ENCODE data around the gene DVL2.
"Not testable (repeated sequence)": the region's sequence is repeated elsewhere in the genome, so short reads cannot be mapped to it uniquely, and the experiment has no call there.

The DVL2 gene

GRCh38 chr17:7256766-7257456 lies 22.6 kb upstream of the DVL2 start:
- no peak for DNase-seq (ENCODE audit: low read depth in 2 of 2)

DNA sequence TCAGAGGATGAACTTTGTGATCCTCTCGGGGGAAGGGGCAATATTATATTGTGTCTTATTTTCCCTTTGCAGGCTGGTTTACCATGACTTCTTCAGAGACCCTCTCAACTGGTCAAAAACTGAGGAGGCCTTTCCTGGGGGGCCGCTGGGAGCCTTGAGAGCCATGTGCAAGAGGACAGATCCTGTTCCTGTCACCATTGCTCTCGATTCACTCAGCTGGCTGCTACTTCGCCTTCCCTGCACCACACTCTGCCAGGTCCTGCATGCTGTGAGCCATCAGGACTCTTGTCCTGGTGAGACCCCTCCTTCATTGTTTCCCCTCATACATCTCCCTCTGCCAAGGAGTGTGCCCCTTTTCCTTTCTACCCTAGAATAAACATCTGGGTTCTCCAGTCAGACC lies 20.2 kb upstream of the DVL2 start:
- DNase-seq (ENCODE audit: low read depth in 2 of 2) = no peak

DNA sequence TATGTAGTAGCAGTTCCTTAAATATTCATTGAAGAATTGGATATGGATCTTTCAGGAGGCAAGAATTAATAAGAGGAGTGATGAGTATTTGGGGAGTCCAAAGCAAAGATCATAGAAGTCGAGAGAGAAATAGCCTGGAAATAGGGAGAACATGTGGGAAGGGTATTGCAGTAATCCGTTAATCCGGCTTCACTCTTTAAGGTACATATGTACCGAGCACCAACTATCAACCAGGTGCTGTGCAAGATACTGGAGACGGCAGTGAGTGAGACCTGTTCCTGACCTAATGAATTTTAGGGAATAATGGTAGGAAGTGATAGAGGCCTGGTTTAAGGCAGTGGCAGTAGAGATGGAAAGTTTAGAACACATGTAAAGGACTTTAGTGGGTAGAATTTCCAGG lies 18.8 kb upstream of the DVL2 start:
- DNase-seq (ENCODE audit: low read depth in 2 of 2) = no peak

DNA sequence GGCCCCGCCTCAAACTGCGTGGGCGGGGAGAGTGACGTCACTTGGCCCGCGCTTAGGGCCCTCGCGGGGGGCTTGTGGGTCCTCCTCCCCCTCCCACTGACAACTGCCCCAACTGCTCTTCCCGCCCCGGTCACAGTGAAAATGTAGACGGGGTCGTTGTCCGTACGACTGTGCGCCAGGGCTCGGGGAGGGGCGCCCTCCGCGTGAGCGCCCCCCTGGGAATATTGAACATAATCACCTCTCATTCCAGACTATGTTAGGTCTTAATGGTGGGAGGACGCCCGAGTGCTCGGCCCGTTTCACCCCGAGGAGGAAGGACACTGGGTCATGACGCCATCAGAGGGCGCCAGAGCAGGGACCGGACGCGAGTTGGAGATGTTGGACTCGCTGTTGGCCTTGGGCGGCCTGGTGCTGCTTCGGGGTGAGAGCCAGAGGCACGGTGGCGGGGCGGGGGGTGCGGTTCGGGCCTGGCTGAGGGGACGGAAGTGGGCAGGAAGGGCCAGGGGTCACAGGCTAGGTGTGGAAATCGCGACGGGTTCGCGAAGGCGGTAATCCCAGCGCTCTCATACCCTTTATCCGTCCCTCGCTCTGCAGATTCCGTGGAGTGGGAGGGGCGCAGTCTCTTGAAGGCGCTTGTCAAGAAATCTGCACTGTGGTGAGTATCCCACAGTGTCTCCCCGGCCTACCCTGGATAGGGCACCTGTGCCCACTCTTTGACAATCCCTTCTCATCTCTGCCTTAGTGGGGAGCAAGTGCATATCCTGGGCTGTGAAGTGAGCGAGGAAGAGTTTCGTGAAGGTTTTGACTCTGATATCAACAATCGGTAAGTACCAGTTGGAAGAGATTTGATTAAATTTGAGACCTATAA lies 18.1 kb upstream of the DVL2 start, which contains the start of gene ELP5:
Gene ELP5, plus strand, starts transcription at position 40 of the 868 bp plus-strand sequence. Its CDS starts 336 bp downstream, at position 376.
- peak; percentile 59 to 68 for DNase-seq (ENCODE audit: low read depth in 2 of 2)

DNA sequence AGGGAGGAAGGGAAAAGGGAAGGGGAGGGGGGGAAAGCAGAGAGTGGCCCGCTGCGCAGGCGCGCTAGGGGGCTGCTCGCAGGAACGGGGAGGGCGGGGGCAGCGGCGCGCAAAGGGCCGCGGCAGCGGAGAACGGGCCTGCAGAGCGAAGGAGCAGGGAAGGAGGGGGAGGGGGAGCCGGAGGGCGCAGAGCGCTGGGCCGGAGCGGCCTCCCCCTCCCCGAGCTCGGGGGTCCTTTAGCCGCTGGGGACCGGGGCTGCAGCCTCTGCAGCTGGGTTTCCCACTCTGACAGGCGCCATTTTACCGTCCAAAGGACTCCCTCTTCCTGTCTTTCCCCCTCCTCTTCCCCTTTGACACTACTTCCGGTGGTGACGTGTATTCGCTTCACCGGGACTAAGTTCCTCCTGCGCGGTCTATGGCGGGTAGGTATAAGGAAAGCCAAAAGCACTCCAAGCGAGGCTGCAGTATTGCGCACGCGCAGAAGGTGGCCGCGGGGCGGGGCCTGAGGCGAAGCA lies 17.4 kb upstream of the DVL2 start, which contains the start of gene CTDNEP1:
Gene CTDNEP1, minus strand, starts transcription at position 74 of the 515 bp plus-strand sequence. CDS start 438 bp downstream, outside the sequence.
- DNase-seq (ENCODE audit: low read depth in 2 of 2) = peak; percentile 95 to 99

- no peak for DNase-seq (ENCODE audit: low read depth in 2 of 2)
These were observed 16.6 kb upstream of the DVL2 start for GRCh38 chr17:7250695-7251627.

GRCh38 chr17:7249830-7250229 lies 15.5 kb upstream of the DVL2 start:
- DNase-seq (ENCODE audit: low read depth in 2 of 2) = no peak

DNA sequence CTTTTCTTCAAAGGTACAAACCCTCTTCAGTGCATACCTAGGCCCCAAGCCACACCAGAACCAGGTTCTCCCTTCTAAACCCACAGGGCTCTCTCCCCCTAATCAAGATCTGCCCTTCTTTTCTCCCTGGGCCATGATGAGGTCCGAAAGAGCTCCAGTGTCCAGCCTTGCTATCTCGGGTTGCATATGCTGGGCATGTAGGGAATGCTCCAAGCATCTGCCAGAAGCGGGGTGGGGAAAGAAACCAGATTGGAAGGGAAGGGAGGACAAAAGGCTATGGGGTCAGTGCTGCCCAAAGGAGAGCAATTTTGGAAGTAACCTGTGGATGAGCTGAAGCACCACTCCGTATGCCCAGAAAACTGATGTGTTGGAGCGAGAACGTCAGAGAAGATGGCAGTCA lies 14.9 kb upstream of the DVL2 start:
- DNase-seq (ENCODE audit: low read depth in 2 of 2) = no peak

GRCh38 chr17:7248796-7249195 lies 14.5 kb upstream of the DVL2 start:
- no peak for DNase-seq (ENCODE audit: low read depth in 2 of 2)

GRCh38 chr17:7246779-7247178 lies 12.5 kb upstream of the DVL2 start:
- DNase-seq (ENCODE audit: low read depth in 2 of 2) = no peak

DNA sequence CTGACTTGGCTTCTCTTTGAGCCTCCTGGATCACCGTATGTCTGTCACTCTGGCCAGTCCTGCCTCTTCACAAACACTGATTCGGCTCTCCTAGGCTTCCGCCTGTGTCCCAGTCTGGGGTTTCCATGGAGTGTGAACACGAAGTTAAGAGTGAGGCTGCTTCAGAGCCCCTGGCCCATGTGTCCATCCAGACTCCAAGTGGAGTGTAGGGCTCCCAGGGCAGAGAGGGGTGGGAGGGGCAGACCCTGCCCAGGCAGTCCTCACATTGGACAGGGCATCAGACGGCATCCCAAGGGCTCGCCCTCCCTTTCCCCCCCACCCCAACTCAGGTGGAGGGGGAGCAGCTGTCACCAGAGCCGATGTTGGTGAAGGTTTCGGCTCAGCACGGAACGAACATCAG lies 9.5 kb upstream of the DVL2 start:
- not testable (repeated sequence) for DNase-seq (ENCODE audit: low read depth in 2 of 2)

DNA sequence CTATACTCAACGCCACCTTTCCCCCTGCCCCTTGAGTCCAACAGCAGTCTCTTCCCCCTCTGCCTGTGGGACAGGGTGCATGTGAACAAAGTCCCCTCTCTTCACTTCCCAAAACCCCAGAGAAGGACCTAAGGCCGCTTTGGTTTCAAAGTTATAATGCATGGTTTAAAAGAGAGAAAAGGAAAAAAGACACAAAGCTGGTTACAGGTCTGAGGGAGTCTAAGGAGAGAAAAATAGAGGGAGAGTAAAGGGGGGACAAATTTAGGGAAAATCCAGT lies 9.1 kb upstream of the DVL2 start:
- DNase-seq (ENCODE audit: low read depth in 2 of 2) = no peak

DNA sequence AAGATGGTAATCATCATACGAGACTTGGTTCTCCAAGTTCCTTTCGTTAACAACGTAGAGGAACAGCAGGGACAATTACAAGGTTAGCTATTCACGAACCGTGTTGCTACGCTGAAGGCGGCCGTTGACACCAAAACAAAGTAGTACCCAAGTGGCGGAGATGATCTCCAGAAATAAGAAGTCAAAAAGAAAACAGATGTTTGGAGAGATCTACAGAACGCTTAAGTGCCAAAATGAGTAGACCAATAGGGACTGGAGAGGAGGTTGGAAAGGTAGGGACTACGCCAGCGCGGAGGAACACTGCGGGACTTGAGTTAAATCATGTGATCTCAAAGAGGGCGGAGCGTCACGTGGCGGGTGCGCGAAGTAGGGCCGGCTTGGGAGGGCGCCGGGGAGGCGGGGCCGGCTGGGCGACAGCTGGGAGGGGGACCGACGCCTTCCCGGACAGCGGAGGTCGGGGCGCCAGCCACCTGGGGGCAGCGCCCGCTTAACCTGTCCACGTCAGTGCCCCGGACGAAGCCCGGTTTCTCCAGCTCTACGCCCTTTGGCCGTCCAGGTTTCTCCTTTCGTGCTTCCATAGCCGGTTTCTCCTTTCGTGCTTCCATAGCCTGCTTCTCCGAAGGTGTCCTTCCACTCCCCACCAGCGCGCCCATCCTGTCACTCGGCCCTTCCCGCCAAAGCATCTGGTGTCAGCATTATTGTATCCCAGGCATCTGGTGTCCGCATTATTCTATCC lies 8.6 kb upstream of the DVL2 start:
- peak; percentile 81 to 84 for DNase-seq (ENCODE audit: low read depth in 2 of 2)

DNA sequence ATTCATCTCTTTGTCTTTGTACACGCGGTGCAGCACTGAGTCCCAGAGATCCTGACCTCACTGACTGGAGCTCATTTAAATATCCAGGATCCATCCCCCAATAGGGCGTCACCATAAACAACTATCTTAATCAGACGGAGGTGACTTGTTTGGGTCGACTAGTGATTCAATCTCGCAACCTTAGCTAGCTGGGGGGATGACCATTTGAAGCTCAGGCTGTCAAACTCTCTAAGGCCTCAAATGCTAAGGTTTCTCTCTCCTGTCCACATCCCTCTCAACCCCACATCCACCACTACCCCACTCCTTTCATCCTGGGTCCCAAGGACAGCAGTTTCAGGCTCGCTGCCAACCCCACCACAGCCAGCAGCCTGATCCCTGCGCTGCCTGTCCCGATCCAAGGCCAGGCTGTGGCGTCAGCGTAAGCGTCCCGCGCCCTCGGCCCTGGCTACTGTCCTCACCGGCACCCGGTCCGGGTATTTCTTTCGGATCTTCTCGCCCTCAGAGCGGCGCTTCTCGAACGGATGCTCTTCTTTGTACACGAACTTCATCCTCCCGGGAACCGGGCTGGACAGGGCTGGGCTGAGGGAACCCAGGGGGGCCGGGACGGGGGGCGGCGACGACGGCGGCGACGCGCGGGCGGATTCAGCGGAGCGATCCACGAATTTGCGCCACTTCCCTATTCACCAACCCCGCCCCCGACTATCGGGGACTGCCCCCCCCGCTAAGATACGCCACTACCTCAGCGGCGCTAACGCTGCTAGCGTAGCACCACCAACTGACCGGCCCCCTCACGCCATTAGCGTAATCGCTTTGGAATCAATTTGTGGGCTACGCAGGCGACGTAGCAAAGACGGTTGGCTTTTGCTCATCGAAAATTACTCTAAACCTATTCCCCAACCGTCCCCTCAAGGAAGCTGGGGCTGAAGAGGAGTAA lies 7.7 kb upstream of the DVL2 start, which contains the start of gene GABARAP:
Gene GABARAP, minus strand, starts transcription at position 667 of the 934 bp plus-strand sequence. Its CDS starts 119 bp downstream, at position 548.
- DNase-seq (ENCODE audit: low read depth in 2 of 2) = peak; percentile 84 to 96

DNA sequence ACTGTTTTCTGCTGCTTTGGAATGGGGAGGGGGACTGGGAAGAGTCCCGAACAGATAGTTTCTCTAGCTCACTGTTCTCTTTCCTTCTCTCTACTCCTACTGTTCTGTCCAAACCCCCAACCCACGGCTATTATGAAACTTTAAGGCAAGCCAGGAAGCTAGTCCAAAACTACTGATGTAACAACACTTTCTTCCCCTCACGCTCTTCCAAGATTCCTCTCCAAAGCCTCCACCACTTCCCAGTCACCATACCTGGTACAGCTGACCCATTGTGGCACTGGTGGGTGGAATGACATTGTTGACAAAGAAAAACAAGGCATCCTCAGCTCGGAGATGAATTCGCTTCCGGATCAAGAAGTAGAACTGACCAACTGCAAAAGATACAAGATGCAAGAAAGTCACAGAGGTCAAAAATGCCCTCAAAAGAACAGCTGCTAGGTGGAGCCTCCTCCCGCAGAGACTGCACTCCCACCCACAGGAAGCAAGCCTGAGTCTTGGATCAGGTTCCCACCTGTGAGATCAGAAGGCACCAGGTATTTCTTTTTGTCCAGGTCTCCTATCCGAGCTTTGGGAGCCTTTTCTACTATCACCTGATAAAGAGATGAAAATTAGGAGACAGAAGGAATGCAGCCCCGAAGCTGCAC lies 6.9 kb upstream of the DVL2 start:
- no peak for DNase-seq (ENCODE audit: low read depth in 2 of 2)

DNA sequence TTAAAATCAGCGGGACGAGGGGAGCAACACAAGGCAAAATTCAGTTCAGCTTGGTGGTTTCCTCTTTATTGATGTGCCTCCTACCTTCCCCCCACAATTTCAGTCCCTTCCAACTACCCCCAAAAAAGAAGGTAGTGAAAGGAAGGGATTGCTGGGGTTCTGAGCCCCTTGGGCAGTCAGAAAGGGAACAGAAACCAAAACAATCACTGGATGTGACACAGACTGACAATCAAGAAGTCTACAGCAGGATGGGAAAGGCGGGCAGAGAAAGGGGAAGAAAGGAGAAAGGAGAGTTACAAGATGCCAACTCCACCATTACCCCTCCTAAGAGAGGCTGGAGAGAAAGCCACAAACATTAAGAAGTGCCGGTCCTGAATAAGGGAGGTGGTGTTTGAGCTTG lies 6.1 kb upstream of the DVL2 start:
- DNase-seq (ENCODE audit: low read depth in 2 of 2) = no peak

DNA sequence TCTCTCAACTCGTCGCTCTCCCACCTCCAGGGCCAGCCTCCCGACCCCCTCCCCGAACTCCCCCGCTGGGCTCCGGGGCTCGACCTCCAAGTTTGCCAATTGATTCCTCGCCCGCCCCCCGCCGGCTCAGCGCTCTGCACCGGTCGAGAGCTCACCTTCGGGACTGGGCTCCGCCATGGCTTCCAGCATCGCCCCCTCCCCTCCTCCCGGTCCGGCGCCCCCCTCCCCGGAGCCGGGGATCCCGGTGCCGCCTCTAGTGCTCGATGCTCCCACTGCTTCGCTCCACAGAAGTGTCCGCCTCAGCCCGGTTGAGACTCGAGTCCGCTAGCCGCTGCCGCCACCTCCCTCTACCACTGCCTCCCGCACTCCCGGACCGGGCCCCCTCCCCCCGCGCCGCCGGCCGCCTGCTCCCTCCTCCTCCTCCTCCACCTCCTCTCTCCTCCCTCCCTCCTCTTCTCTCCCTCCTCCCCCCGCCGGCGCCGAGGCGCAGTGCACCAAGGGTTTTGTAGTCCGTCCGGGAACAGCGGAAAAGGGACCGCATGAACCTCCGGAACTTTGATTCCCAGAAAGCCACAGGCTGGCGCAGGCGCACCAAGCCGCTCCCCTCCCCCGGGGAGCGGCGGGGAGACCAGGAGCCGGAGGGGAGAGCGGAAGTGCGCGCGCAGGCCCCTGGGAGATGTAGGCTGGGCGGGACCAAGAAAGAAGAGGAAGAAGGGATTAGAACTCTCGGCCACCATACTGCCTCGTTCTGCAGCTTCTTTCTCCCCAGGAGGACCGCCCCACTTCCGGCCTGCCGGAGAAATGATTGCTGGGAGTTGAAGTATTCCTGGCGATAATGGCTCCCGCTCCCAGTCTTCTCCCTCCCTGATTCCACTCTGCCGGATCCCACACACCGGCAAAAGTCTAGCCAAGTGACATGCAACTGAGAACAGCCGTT lies 5.0 kb upstream of the DVL2 start, which contains the start of gene PHF23:
Gene PHF23, minus strand, starts transcription at position 367 of the 937 bp plus-strand sequence. Its CDS starts 178 bp downstream, at position 189.
- peak; percentile 88 to 96 for DNase-seq (ENCODE audit: low read depth in 2 of 2)
